Suppressor macrophage treated with lipopolysaccharide for 1 hour (primary cell): ENCODE measurements around the gene GOLGA6L10.
"Not testable (repeated sequence)": the region's sequence is repeated elsewhere in the genome, so short reads cannot be mapped to it uniquely, and the experiment has no call there.

Source experiments
- DNase-seq, 3 donors: peaks; one replicate each; pipeline ENCODE4 v3.0.0-alpha.2; 2020 to 2022

GOLGA6L10 gene

DNA sequence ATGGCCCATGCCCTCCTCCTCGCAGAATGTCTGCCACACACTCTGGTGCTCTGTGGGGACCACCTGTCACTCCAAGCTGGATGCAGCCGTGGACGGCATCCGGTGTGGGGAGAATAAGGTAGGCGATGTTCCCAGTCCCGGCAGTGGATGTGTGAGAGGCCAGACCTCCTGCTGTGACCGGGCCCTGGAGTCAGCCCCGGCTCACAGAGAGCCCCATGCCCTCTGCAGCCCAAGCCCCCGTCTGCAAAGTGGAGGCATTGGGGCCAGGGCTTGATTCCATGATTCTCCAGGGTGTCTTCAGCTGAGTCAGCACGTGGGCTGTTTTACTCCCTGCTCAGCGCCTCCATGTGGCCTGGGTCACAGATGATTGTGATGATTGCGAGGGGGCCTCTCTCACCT lies 32.2 kb downstream of the GOLGA6L10 start:
- DNase-seq: no peak

DNA sequence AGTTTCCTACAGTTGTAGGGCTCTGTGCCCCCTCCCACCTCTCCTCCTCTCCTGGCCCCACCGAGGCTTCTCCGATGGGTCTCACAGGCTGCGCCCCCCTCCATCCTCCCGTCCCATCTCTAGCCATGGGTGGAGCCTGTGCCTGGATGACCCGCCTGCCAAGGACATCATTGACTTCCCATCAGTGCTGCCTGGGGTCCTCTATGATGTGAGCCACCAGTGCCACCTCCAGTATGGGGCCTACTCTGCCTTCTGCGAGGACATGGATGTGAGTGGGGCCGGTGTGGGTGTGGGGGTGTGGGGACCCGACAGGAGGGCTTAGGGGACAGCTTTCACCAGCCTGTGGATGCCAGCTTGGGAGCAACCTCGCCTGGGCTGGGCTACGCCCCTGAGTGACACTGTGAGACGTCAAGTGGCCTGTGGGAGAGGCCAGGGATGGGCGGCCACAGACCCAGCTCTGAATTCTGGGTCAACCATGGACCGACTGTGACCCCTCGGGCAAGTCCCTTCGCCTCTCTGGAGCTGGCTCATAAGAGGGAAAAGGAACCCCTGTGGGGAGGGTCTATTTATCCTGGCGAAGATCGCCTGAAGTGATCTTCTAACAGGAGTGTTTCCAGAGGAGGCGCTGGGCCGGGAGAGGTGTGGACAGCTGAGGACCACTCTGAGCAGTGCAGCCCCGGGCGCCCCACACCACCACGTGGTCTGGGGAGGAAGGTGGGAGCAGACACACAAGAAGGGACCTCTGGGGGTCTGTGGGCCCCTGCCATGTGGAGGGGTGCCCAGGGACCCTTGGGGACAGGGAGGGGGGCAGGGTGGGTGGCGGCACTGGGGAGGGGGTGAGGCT lies 32.8 kb downstream of the GOLGA6L10 start:
- DNase-seq: not testable (repeated sequence)

DNA sequence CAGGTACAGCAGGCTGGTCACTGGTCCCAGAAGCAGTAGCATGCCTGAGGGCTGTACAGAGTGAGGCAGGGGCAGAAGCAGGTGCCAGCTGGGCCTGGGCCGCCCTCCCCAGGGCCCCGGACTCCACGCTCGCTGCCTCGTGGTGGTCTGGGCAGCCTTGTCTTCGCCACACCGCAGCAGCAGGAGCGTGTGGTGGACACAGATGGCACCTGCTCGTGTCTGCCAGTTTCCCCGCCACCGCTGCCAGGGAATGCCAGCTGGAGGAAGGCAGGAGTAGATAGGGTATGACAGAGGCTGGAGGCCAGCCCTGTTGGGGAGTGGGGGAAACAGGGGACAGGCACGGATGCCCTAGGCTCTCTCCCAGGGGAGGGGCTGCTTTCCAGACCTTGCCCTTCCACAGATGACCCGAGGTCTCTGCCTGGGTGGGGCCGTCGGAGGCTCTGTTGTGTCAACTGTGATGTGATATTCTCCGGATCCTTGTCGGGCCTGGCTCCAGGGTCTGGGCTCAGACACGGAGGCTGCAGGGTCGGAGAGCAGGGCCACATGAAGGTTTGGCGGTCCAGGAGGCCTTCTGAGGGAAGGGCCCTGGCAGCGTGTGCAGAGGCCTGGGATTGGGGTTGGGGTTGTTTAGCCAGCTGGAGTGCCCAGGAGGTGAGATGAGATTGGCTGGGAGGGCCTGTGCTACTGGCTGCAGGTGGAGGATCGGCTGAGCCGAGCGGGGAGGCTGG lies 33.6 kb downstream of the GOLGA6L10 start:
- DNase-seq: no peak

DNA sequence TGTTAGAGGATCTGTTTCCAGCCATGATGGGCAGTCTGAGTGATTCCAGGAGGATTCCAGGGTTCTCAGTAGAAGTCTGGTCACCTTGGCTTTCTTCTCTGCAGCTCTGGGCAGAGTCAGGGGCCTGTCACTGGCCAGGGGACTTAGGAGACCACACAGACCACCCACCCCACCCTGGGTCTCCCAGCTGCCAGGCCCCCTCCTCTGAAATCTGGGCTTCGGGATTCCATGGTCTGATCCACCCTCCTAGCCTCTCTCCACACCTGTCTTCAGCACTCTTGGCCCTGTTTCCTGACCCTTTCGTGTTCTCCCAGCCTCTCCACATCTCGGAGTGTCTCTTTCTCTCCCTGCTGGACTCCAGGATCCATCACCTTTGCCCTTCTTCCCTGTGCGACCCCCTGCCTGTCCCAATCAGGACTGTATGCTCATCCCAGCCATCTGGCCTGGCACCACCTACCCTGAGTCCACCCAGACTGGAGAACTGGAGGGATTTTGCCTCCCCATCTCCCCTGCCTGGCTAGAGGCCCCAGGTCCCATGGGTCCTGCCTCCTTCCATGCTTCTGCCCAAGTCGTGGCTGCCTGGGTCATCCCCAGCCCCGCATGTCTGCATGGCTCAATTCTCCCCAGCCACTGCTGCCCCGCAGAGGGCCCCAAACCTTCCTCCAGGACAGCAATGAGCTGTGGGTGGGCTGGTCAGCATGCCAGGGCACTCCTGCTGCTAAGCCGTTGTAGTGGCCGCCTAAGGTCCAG lies 34.3 kb downstream of the GOLGA6L10 start:
- no peak for DNase-seq

DNA sequence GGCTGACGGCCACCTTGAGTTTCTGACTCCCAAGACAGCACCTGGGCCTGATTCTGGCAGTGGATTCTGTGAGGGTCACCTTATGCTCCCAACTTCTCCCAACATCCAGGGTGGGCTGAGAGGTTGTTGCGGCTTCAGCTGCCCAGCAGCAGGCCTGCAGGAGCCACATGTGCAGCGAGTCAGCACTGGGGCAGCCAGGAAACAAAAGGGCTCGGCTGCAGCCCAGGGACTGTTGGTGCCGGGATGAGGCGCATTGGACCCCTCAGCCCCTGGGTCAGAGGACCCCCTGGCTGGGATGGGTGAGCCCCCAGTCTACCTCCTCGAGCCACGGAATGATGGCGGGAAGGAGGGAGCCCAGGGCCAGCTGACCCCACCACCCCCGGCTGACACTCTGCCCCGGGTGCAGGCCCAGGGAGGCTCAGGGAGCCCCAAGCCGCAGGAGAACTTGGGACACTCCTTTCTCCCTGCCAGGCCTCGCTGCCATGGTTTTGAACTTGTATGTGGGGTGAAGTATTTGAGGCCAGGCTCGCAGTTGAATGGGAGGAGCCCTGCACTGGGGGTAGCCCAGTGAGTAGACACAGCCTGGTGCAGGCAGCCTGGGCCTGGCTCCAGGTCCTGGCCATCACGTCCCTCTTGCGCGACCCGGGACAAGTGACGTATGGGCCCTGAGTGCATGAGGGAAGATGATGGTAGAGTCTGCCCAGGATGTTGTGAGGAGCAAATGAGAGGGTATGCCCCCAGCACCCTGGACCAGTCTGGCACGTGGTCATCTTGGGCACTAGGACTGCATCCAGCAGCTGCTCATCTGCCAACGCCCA lies 35.1 kb downstream of the GOLGA6L10 start:
- not testable (repeated sequence) for DNase-seq

DNA sequence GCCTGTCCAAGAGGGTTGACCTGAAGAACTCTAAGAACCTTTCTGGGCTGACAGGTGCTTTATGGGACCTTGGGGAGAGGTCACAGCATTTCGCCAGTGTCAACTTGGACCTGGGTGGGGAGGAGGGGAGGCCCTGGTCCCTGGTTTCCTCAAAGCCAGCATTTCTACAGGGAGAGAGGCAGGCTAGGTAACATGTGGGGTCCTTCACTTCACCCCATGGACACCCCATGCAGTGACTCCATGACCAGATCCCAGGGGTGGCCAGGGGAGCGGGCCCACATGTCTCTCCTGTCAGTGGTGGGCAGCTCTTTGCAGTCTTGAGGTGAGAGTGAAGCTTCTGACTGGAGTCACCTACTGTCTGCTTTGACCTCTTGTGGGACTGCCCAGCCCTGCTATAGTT lies 35.8 kb downstream of the GOLGA6L10 start:
- no peak for DNase-seq

DNA sequence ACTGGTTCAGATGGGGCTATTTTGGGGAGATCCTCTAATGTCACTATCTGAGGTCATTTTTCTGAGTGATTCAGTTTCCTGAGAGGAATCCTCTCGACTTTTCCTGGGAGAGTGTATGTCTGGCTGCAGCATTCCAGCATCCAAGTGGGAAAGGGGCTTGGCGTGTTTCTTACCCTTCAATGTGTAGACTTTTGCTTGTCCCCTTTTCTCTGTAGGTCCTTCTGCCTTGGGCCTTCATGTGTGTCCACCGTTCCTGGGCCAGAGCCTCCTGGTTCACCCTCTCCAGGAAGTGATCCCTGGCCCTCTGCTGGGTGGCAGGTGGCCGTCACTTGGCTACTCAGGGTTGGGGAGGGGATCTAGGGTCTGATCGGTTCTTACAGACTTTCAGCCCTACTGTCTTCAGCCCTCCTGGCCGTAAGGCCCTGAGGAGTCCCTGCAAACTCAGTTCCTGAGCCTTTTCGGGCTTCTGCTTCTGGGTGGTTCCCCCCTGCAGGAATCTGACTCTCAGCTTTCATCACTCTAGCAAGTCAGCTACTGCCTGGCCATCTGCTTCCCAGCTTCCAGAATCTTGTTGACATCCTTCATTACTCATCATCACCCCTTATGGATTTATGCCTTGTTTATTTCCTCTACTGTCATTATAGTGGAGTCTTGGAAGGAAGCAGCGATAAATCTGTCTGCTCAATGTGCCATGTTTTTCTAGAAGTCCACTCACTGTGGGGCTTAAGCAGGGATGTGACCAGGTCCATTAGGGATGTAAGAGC lies 36.5 kb downstream of the GOLGA6L10 start:
- DNase-seq: no peak

DNA sequence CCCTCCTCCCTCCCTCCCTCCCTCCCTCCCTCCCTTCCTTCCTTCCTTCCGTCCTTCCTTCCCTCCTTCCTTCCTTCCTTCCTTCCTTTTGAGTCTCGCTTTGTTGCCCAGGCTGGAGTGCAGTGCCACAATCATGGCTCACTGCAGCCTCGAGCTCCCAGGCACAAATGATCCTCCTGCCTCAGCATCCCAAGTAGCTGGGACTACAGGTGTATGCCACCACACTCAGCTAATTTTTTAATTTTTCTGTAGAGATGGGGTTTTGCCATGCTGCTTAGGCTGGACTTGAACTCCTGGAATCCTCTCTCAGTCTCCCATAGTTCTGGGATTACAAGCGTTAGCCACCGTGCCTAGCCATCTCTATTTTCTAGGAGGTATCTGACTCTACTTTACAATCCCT lies 38.0 kb downstream of the GOLGA6L10 start:
- DNase-seq: not testable (repeated sequence)

DNA sequence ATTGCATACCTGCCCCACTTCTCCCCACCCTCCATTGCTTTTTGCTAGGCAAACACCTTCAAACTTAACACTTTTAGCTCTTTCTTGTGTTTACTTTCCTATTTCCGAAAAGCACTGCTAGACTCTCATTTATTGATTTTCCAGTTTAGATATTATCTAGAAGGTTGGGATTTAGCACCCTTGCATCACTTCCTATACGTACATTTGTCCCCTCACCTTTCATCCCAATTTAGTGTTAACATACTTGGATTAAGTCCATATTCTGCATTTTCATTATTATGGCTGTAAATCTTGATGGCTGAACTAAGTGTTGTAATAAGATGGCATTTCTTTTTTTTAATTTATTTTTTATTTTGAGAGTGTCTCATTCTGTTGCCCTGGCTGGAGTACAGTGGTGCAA lies 39.5 kb downstream of the GOLGA6L10 start:
- no peak for DNase-seq

DNA sequence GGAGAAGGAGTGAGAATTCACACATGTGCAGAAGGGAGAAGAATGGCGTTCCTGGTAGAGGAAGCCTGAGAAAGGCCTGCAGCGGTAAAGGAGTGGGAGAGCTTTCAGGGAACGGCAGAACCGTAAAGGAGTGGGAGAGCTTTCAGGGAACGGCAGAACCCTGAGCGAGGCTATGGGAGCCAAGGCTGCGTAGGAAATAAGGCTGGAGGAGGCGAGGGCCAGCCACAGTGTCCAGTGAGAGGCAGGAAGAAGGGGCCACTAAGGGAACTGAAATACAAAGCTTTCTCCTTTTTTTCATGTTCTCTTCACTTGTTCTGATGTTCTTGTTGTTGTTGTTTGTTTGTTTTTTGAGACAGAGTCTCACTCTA lies 41.6 kb downstream of the GOLGA6L10 start:
- DNase-seq: no peak

DNA sequence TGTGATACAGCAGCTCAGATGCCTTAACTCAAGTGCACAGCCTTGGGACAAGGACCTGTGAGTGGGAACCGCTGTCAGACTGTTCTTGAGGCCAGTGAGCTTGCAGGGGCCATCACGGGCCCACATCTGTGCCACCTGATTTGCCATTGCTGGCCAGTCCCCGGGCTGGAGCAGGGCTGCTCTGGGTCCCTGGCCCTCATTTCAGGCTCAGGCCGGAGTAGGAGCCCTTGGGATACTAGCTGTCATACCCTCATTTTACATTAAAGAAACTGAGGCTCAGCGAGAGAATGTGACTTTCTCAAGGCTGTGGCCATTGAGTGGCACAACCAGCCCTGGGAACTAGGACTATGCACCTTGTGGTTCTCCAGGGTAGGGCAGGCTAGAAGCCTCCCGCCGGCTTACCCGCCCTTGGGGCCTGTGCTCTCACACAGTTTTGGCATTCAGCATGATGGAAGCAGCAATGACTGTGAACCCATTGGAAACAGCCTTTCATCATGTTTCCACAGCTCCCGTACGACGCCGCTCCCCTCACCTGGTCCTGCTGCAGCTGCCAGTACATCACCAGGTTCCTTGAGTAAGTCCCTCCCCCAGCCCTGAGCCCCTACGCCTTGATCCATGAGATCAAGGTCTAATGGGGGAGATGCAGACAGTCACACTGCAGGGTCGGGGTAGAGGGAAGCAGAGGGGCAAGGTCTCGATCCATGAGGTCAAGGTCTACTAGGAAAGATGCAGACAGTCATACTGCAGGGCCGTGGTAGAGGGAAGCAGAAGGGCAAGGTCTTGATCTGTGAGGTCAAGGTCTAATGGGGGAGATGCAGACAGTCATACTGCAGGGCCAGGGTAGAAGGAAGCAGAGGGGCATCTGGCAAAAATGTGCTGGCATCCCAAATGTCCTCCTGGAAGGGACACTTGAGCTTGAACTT lies 42.2 kb downstream of the GOLGA6L10 start:
- DNase-seq: no peak

DNA sequence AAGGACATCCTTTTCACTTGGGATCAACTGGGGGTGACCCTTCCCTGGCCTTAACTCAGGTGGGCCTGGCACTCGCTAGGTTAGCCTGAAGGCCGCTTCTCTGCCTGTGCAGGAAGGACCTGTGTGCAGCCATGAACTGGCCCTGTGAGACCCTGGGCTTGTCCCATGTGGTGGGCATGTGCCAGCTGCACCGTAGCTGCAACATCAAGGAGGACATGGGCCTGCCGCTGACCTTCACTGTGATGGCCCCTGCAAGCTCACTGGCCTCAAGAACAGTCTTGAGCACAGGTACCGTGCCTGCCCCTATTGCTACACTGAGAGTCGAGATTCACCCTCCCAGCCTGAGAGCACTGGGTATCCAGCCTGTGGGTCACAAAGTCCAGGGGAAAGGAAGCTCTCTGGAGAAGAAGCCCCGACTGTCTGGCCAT lies 43.6 kb downstream of the GOLGA6L10 start:
- no peak for DNase-seq

DNA sequence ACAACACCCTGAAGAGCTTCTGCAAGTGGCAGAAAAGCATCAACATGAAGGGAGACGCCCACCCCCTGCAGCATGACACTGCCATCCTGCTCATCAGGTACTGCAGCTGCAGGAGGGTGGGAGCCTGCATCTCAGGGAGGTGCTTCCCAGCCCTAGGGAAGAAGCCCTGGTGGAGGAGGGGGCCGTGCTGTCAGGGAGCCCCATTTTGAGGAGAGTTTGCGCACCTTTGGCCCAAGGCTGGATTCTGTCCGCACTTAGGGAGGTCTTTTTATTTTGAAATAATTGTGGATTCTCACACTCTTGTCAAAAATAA lies 44.5 kb downstream of the GOLGA6L10 start:
- DNase-seq: no peak

DNA sequence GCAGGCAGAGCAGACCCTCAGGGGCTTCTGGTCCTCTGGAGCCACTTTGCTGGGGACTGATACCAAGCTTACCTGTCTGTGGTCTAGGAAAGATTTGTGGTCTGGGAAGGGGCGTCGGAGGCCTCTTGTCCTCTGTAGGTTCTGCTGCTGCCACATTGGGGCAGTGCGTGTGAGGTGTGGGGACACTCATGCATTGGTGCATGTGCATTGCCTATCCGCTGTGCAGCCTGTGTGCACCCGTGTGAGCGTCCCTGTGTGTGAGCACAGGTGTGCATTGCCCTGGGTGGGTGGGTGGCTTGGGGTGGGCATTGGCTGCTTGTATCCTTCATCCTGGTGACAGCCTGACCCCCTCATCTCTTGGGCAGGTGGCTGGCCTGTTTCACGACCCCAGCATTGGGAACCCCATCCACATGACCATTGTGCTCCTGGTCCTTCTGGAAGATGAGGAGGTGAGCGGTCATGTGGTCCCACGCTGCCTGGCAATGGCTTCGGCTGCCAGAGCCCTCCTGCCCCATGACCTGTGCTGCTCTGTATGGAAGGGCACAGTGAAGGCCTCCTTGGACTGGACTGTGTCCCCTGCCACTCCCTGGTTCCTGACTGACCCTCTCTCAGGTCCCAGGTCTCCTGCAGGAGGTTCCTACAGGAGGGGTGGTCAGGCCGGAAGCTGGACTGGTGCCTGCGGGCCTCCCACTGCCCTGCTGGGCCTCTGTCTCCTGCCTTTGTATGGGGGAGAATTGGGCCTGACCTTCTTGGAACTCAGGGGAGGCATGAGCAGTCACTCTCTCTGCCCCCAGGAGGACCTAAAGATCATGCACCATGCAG lies 45.1 kb downstream of the GOLGA6L10 start:
- no peak for DNase-seq

DNA sequence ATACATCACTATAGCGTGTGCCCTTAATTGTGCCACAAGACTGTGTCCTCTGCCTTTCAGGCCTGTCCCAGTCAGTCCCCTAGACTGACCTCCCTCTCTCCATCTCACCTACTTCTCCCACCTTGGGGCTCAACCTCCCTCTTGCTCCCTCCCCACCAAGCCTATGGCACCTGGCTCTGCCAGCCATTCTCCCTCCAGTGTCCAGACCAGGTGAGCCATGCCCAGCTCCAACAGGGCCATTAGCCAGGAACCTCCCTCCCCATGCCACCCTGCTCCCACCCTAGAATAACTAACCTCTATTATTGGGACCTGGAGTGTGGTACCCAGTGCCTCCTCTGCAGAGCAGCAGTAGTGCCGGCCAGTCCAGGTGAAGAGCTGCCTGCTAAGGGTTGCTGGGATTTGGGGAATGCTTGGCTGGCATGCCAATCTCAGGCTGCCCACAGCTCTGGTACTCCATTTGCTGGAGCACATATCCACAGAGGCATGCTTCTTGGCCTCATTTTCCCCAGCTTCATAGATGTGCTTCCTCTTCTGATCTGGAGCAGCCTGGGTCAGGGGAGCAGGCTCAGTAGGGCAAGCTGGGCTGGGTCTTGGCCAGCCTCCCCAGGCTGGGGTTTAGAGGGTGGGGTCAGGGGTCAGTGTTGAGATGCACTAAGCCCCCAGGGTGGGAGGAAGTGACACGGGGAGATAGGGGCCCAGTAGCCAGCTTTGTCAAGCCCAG lies 47.8 kb downstream of the GOLGA6L10 start:
- no peak for DNase-seq

DNA sequence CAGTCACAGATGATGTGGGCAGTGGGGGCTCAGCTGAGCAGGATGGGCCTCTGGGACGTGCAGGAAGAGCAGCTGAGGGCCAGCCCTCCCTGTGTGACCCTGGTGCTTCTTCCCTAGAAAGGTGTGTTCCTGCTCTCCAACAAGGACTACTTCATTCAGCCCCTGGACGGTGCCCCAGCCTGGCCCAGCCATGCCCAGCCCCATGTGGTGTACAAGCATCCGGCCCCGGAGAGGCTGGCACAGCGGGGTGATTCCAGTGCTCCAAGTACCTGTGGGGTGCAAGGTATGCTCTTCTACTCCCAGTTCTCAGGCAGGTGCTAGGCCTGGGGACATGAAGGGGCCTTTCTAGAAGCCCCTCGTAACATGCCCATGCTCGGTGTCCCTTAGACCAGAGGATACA lies 48.4 kb downstream of the GOLGA6L10 start:
- DNase-seq: no peak

DNA sequence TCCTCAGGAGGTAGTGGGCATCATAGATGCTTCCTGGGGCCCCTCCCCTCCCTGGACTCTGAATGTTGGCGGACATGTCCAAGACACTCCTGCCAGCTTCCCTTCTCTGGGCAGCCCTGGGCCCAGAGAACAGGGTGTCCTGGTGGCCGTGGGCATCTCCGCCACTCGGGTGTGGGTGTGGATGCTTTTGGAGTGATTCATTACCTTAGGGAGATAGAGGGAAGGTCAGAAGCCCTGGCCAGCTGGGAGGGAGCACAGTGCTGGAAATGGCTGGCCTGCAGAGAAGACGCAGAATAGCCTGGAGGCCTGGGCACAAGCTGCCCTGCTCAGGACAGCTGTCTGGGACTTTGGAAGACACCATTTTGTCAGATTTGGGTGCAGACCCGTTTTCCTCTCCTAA lies 48.9 kb downstream of the GOLGA6L10 start:
- DNase-seq: not testable (repeated sequence)

DNA sequence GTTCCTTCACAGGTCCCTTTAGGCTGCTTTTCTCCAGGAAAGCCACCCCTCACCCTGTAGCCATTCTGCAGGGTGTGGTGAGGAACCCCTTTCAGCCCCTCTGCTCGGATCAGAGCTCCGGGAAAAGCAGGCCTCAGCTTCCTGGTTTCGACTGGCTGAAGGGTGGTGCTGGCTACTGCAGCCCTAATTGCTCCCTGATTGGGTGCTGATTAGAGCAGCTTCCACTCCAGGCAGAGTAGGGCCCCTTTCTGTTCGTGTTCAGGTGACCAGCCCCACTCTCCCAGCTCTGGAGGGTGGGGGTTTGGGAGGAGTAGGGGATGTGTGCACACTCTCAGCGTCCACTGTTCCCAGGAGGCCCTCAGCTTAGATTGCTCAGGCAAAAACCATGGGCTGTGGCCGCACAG lies 49.8 kb downstream of the GOLGA6L10 start:
- not testable (repeated sequence) for DNase-seq

DNA sequence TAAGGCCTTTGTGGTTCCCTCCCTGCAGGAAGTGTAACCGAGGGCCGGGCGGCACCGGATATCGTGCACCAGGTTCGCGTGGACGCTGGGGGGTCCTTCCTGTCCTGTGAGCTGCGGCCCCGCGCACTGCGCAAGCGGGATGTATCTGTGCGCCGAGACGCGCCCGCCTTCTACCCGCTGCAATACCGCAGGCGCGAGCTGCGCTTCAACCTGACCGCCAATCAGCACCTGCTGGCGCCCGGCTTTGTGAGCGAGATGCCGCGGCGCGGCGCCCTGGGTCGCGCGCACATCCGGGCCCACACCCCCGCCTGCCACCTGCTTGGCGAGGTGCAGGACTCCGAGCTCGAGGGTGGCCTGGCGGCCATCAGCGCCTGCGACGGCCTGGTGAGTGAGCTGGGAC lies 50.8 kb downstream of the GOLGA6L10 start:
- no peak for DNase-seq
